HCT116 (cell line): Measurements from ENCODE around the gene TMIE. TPM values are rescaled to one million over a fixed set of nuclear protein-coding genes. Genes with fewer than 3 reads are reported as not detected.

Experiments
- ATAC-seq: fragments of 200-7000 bp; cut with Tn5 transposase; 2 replicates; pipeline ENCODE4 v1.9.1; 2020; ENCODE audit warnings: mild to moderate bottlenecking, moderate library complexity
- BruUV-seq: library from RNA; stranded (reverse); fragments of 400-500 nt; replicated peaks from 2 replicates; lab custom pipeline; 2021; lab: Mats Ljungman, UMichigan
- CTCF ChIA-PET: fragments of 300-600 bp; sonication (Branson Sonifier 250); formaldehyde crosslinking; loops from one replicate; lab custom pipeline; 2021; ENCODE audit warnings: antibody characterized with exemption; lab: Charles Lee
- POLR2A ChIA-PET: fragments of 300-600, 350-600 bp; sonication (Branson Sonifier 250); formaldehyde crosslinking; loops from one replicate; lab custom pipeline; 2021; ENCODE audit warnings: antibody characterized with exemption; lab: Charles Lee
- RAD21 ChIA-PET, 2 experiments: fragments of 300-600 bp; sonication (Branson Sonifier 250); formaldehyde crosslinking; loops; one replicate each; lab custom pipeline; 2023; ENCODE audit warnings: low total read pairs in 2 of 2; ENCODE audit not compliant: uncharacterized antibody in 2 of 2, unreplicated experiment in 2 of 2, low non-redundant PET in 1 of 2; lab: Charles Lee
- DNase-seq: peaks from one replicate; pipeline ENCODE4 v3.0.0-alpha.2; 2010; ENCODE audit warnings: low read depth, low spot score
- H2AFZ ChIP-seq: fragments of 200-600 bp; shearing (Covaris generic), sonication (generic); 2 replicates; pipeline ENCODE4 v1.6.1; 2017; ENCODE audit warnings: low read depth, mixed run types, mixed read lengths, antibody characterized with exemption, low read length; ENCODE audit not compliant: poor library complexity, severe bottlenecking
- H3K27ac ChIP-seq: 2 replicates; pipeline ENCODE4 v1.5.1; 2012; ENCODE audit warnings: low read depth, low read length
- H3K27me3 ChIP-seq: fragments of 200-600 bp; sonication (generic); 2 replicates; pipeline ENCODE4 v1.6.1; 2016; ENCODE audit warnings: mixed run types, low read length, mixed read lengths; ENCODE audit not compliant: insufficient read depth
- H3K36me3 ChIP-seq, 2 experiments: fragments of 200-500 bp in 1 of 2; fragments of 200-600 bp in 1 of 2; sonication (Bioruptor generic) in 1 of 2; sonication (generic) in 1 of 2; 2 replicates each; pipeline versions ENCODE4 v1.5.1 to v1.6.1; 2014 to 2016; ENCODE audit warnings: low read length in 2 of 2, inconsistent platforms in 1 of 2, mixed read lengths in 1 of 2, mixed run types in 1 of 2; ENCODE audit not compliant: insufficient read depth in 2 of 2, control insufficient read depth in 1 of 2
- H3K4me1 ChIP-seq, 2 experiments: fragments of 200-600 bp in 1 of 2; sonication (generic) in 1 of 2; 2 replicates each; pipeline versions ENCODE4 v1.5.1 to v1.6.1; 2012 to 2017; ENCODE audit warnings: low read length in 2 of 2, inconsistent platforms in 1 of 2, mild to moderate bottlenecking in 1 of 2, mixed read lengths in 1 of 2, mixed run types in 1 of 2, moderate library complexity in 1 of 2; ENCODE audit not compliant: insufficient read depth in 2 of 2, control insufficient read depth in 1 of 2
- H3K4me2 ChIP-seq: fragments of 200-600 bp; sonication (generic); 2 replicates; pipeline ENCODE4 v1.6.1; 2017; ENCODE audit warnings: mixed run types, low read length, mixed read lengths
- H3K4me3 ChIP-seq, 2 experiments: fragments of 200-600 bp in 1 of 2; sonication (generic) in 1 of 2; replicated peaks in 1 of 2; 2 replicates each; pipeline ENCODE4 v1.5.1; 2011 to 2016; ENCODE audit warnings: low read length in 2 of 2, control low read depth in 1 of 2, low read depth in 1 of 2, mild to moderate bottlenecking in 1 of 2, mixed read lengths in 1 of 2, mixed run types in 1 of 2
- H3K79me2 ChIP-seq: fragments of 200-600 bp; sonication (generic); 2 replicates; pipeline ENCODE4 v1.6.1; 2017; ENCODE audit warnings: mild to moderate bottlenecking, mixed run types, low read length, moderate library complexity, mixed read lengths; ENCODE audit not compliant: insufficient read depth
- H3K9ac ChIP-seq: fragments of 200-600 bp; sonication (generic); 2 replicates; pipeline ENCODE4 v1.6.1; 2016; ENCODE audit warnings: low read length, mixed read lengths
- H3K9me2 ChIP-seq: fragments of 200-600 bp; sonication (generic), shearing (Covaris generic); 2 replicates; pipeline ENCODE4 v1.6.1; 2017; ENCODE audit warnings: mixed run types, mild to moderate bottlenecking, moderate library complexity; ENCODE audit not compliant: insufficient read depth
- H3K9me3 ChIP-seq, 2 experiments: fragments of 200-500 bp in 1 of 2; fragments of 200-600 bp in 1 of 2; sonication (Bioruptor generic) in 1 of 2; sonication (generic) in 1 of 2; 2 replicates each; pipeline ENCODE4 v1.6.1; 2014 to 2017; ENCODE audit warnings: low read length in 2 of 2, mixed read lengths in 2 of 2, inconsistent platforms in 1 of 2, low read depth in 1 of 2, mild to moderate bottlenecking in 1 of 2, mixed run types in 1 of 2, moderate library complexity in 1 of 2; ENCODE audit not compliant: control insufficient read depth in 1 of 2, insufficient read depth in 1 of 2
- H4K20me1 ChIP-seq: fragments of 200-600 bp; sonication (generic), shearing (Covaris generic); 2 replicates; pipeline ENCODE4 v1.6.1; 2017; ENCODE audit warnings: mixed run types, mild to moderate bottlenecking, moderate library complexity; ENCODE audit not compliant: insufficient read depth
- CBX3 ChIP-seq: IDR thresholded peaks from 2 replicates; pipeline ENCODE4 v1.6.1; 2012; ENCODE audit warnings: low read depth
- EGR1 ChIP-seq: IDR thresholded peaks from 2 replicates; pipeline ENCODE4 v1.6.1; 2012; ENCODE audit warnings: low read depth
- ELF1 ChIP-seq: IDR thresholded peaks from 2 replicates; pipeline ENCODE4 v1.6.1; 2012; ENCODE audit warnings: low read depth, borderline replicate concordance
- EZH2phosphoT487 ChIP-seq: fragments of 200-600 bp; IDR thresholded peaks from 2 replicates; pipeline ENCODE4 v1.6.1; 2018; ENCODE audit warnings: antibody characterized with exemption, borderline replicate concordance
- FOSL1 ChIP-seq: IDR thresholded peaks from 2 replicates; pipeline ENCODE4 v1.6.1; 2012; ENCODE audit warnings: low read depth
- JUND ChIP-seq: IDR thresholded peaks from 2 replicates; pipeline ENCODE4 v1.6.1; 2012
- MAX ChIP-seq: IDR thresholded peaks from 2 replicates; pipeline ENCODE4 v1.6.1; 2012
- POLR2A ChIP-seq: IDR thresholded peaks from 2 replicates; pipeline ENCODE4 v1.7.0; 2011; ENCODE audit warnings: borderline replicate concordance; ENCODE audit not compliant: insufficient read depth, insufficient read length; ENCODE audit errors: extremely low read depth
- POLR2AphosphoS5 ChIP-seq: IDR thresholded peaks from 2 replicates; pipeline ENCODE4 v1.6.1; 2011; ENCODE audit warnings: mild to moderate bottlenecking, low read depth, low read length, moderate library complexity
- RAD21 ChIP-seq: IDR thresholded peaks from 2 replicates; pipeline ENCODE4 v1.6.1; 2012; ENCODE audit warnings: low read depth, mild to moderate bottlenecking
- REST ChIP-seq: IDR thresholded peaks from 2 replicates; pipeline ENCODE4 v1.6.1; 2012; ENCODE audit warnings: low read depth
- SIN3A ChIP-seq: IDR thresholded peaks from 2 replicates; pipeline ENCODE4 v1.6.1; 2012; ENCODE audit warnings: low read depth
- SP1 ChIP-seq: IDR thresholded peaks from 2 replicates; pipeline ENCODE4 v1.6.1; 2012; ENCODE audit warnings: low read depth
- TCF7L2 ChIP-seq: IDR thresholded peaks from 2 replicates; pipeline ENCODE4 v1.7.0; 2011; ENCODE audit warnings: borderline replicate concordance, inconsistent platforms; ENCODE audit not compliant: insufficient read depth, insufficient read length; ENCODE audit errors: extremely low read depth
- ZBTB33 ChIP-seq: IDR thresholded peaks from 2 replicates; pipeline ENCODE4 v1.6.1; 2011; ENCODE audit warnings: mild to moderate bottlenecking, low read length, moderate library complexity; ENCODE audit not compliant: insufficient replicate concordance; ENCODE audit errors: extremely low read depth
- ZFX ChIP-seq: fragments of 450-650 bp; IDR thresholded peaks from 2 replicates; pipeline ENCODE4 v1.6.1; 2017
- intact Hi-C: fragments of 100-400 bp; cut with micrococcal nuclease; formaldehyde crosslinking; loops from 2 replicates; pipeline ENCODE4 v1.10.0; 2022
- total RNA-seq: library from RNA; stranded (reverse); gene quantifications from one replicate; pipeline ENCODE4 v1.2.1, GENCODE V29; 2021; ENCODE audit not compliant: unreplicated experiment

Gene TMIE
- total RNA-seq, 1 experiment from 2014 or later: 0.74 TPM

GRCh38 chr3:46672349-46672695 is 28.9 kb upstream of the TMIE start:
- no peak overlapping the region for H3K4me3 ChIP-seq
- no peak overlapping the region for H3K9ac ChIP-seq
- H3K9me3 ChIP-seq: no peaks in the 10 kb centered on the region
- H3K27ac ChIP-seq: no peak overlapping the region
- TF ChIP-seq ZFX (no peak), EZH2phosphoT487 (no peak), POLR2AphosphoS5 (no peak), FOSL1 (no peak), ELF1 (no peak), SP1 (no peak), JUND (no peak), MAX (no peak), CBX3 (no peak), POLR2A (no peak), SIN3A (no peak), RAD21 (no peak), ZBTB33 (no peak), REST (no peak), EGR1 (no peak), TCF7L2 (no peak)
- no peak overlapping the region for H3K4me2 ChIP-seq
- no peak overlapping the region for H2AFZ ChIP-seq
- no peaks in the 10 kb centered on the region for H3K79me2 ChIP-seq
- CTCF ChIA-PET: no interaction called here
- POLR2A ChIA-PET: no interaction called here
- no peaks in the 10 kb centered on the region for H3K4me1 ChIP-seq
- BruUV-seq: no TSS peak
- DNase-seq (no peak), ATAC-seq (no peak)
- H3K9me2 ChIP-seq: no peaks in the 10 kb centered on the region
- H3K27me3 ChIP-seq: no peaks in the 10 kb centered on the region
- RAD21 ChIA-PET: no interaction called here
- H4K20me1 ChIP-seq: no peaks in the 10 kb centered on the region
- no peaks in the 10 kb centered on the region for H3K36me3 ChIP-seq
- intact Hi-C loops: no loop called here
